Stimulated activated naive CD8-positive, alpha-beta T cell treated with anti-CD3 and anti-CD28 coated beads, Interleukin-15, Interleukin-2, amounts not matched to agents 100 ng/mL and 50 ng/mL, for 24 hours (primary cell): ENCODE data around the gene FADS3.

Experiments used
- H3K27ac Mint-ChIP-seq: one replicate; pipeline ENCODE4 v1.8.0; 2021; ENCODE audit warnings: mild to moderate bottlenecking, mixed read lengths
- H3K27me3 Mint-ChIP-seq: one replicate; pipeline ENCODE4 v1.8.0; 2021; ENCODE audit warnings: mixed read lengths
- H3K36me3 Mint-ChIP-seq: one replicate; pipeline ENCODE4 v1.8.0; 2021; ENCODE audit warnings: low read depth, mixed read lengths
- H3K4me1 Mint-ChIP-seq: one replicate; pipeline ENCODE4 v1.8.0; 2021; ENCODE audit warnings: low read depth, mixed read lengths
- H3K4me3 Mint-ChIP-seq: one replicate; pipeline ENCODE4 v1.8.0; 2021; ENCODE audit warnings: mild to moderate bottlenecking, mixed read lengths
- H3K9me3 Mint-ChIP-seq: one replicate; pipeline ENCODE4 v1.8.0; 2021; ENCODE audit warnings: mixed read lengths

Gene FADS3

GRCh38 chr11:61836193-61836592, 55.2 kb downstream of the FADS3 start:
- H3K4me1 Mint-ChIP-seq, result peaks cover 28% of the 10 kb centered on the region
- no peak overlapping the region for H3K27ac Mint-ChIP-seq
- H3K4me3 Mint-ChIP-seq, result no peak overlapping the region
- H3K36me3 Mint-ChIP-seq, result peaks cover 10% of the 10 kb centered on the region
- H3K9me3 Mint-ChIP-seq, result no peaks in the 10 kb centered on the region
- H3K27me3 Mint-ChIP-seq, result peaks cover 6% of the 10 kb centered on the region

- Mint-ChIP-seq H3K27ac (peak overlapping the region; percentile 56), H3K36me3 (peaks cover under 1% of the 10 kb centered on the region), H3K4me3 (no peak overlapping the region), H3K4me1 (peaks cover 35% of the 10 kb centered on the region), H3K27me3 (peaks cover 22% of the 10 kb centered on the region), H3K9me3 (no peaks in the 10 kb centered on the region)
Measured at GRCh38 chr11:61834278-61835048, 56.9 kb downstream of the FADS3 start.

- H3K9me3 Mint-ChIP-seq, result no peaks in the 10 kb centered on the region
- H3K4me3 Mint-ChIP-seq, result no peak overlapping the region
- no peaks in the 10 kb centered on the region for H3K36me3 Mint-ChIP-seq
- peak overlapping the region; percentile 56 for H3K27ac Mint-ChIP-seq
- H3K27me3 Mint-ChIP-seq, result peaks cover 26% of the 10 kb centered on the region
- H3K4me1 Mint-ChIP-seq, result peaks cover 38% of the 10 kb centered on the region
Measured at GRCh38 chr11:61833926-61834277, 57.4 kb downstream of the FADS3 start.

GRCh38 chr11:61833471-61833870, 57.9 kb downstream of the FADS3 start:
- Mint-ChIP-seq H3K4me1 (peaks cover 41% of the 10 kb centered on the region), H3K4me3 (peak overlapping the region; percentile 37)

GRCh38 chr11:61832754-61833153, 58.6 kb downstream of the FADS3 start:
- H3K36me3 Mint-ChIP-seq, result no peaks in the 10 kb centered on the region
- H3K27ac Mint-ChIP-seq, result no peak overlapping the region
- H3K9me3 Mint-ChIP-seq, result no peaks in the 10 kb centered on the region
- no peak overlapping the region for H3K4me3 Mint-ChIP-seq
- H3K4me1 Mint-ChIP-seq, result peaks cover 46% of the 10 kb centered on the region
- H3K27me3 Mint-ChIP-seq, result peaks cover 26% of the 10 kb centered on the region

More at GRCh38 chr11:61833471-61833870, 57.9 kb downstream of the FADS3 start:
- H3K36me3 Mint-ChIP-seq, result no peaks in the 10 kb centered on the region
- peak overlapping the region; percentile 74 for H3K27ac Mint-ChIP-seq
- peaks cover 26% of the 10 kb centered on the region for H3K27me3 Mint-ChIP-seq
- no peaks in the 10 kb centered on the region for H3K9me3 Mint-ChIP-seq

- Mint-ChIP-seq H3K36me3 (no peaks in the 10 kb centered on the region), H3K27me3 (peaks cover 27% of the 10 kb centered on the region), H3K27ac (no peak overlapping the region), H3K9me3 (no peaks in the 10 kb centered on the region), H3K4me1 (peaks cover 48% of the 10 kb centered on the region), H3K4me3 (no peak overlapping the region)
Measured at GRCh38 chr11:61832207-61832606, 59.1 kb downstream of the FADS3 start.

GRCh38 chr11:61830237-61831105, 60.9 kb downstream of the FADS3 start:
- Mint-ChIP-seq H3K27me3 (peaks cover 39% of the 10 kb centered on the region), H3K36me3 (no peaks in the 10 kb centered on the region), H3K27ac (no peak overlapping the region), H3K4me1 (peaks cover 47% of the 10 kb centered on the region), H3K4me3 (peak overlapping the region; percentile 14), H3K9me3 (no peaks in the 10 kb centered on the region)

- Mint-ChIP-seq H3K36me3 (no peaks in the 10 kb centered on the region), H3K4me1 (peaks cover 41% of the 10 kb centered on the region), H3K27me3 (peaks cover 39% of the 10 kb centered on the region), H3K9me3 (no peaks in the 10 kb centered on the region), H3K27ac (no peak overlapping the region), H3K4me3 (peak overlapping the region; percentile 85)
Measured at GRCh38 chr11:61829806-61830205, 61.5 kb downstream of the FADS3 start.

- no peaks in the 10 kb centered on the region for H3K9me3 Mint-ChIP-seq
- H3K27ac Mint-ChIP-seq, result no peak overlapping the region
- peaks cover 43% of the 10 kb centered on the region for H3K27me3 Mint-ChIP-seq
- H3K4me1 Mint-ChIP-seq, result peaks cover 31% of the 10 kb centered on the region
- peak overlapping the region; percentile 85 for H3K4me3 Mint-ChIP-seq
- H3K36me3 Mint-ChIP-seq, result no peaks in the 10 kb centered on the region
Measured at GRCh38 chr11:61828629-61829407, 62.5 kb downstream of the FADS3 start.

- peaks cover 26% of the 10 kb centered on the region for H3K4me1 Mint-ChIP-seq
- H3K36me3 Mint-ChIP-seq, result no peaks in the 10 kb centered on the region
- H3K27ac Mint-ChIP-seq, result peak overlapping the region; percentile 58
- H3K4me3 Mint-ChIP-seq, result peak overlapping the region; percentile 85
- no peaks in the 10 kb centered on the region for H3K9me3 Mint-ChIP-seq
- peaks cover 43% of the 10 kb centered on the region for H3K27me3 Mint-ChIP-seq
Measured at GRCh38 chr11:61828379-61828628, 63.0 kb downstream of the FADS3 start.

GRCh38 chr11:61827571-61828378, 63.6 kb downstream of the FADS3 start, which contains the start of gene FADS2:
Gene FADS2 (plus strand): TSS chr11:61828300. CDS start chr11:61828391, 91 bp downstream.
- Mint-ChIP-seq H3K4me1 (peaks cover 24% of the 10 kb centered on the region), H3K27ac (peak within 1 kb of the TSS; percentile 71), H3K4me3 (peak within 1 kb of the TSS; percentile 85), H3K36me3 (no peaks in the 10 kb centered on the region), H3K9me3 (no peaks in the 10 kb centered on the region), H3K27me3 (peaks cover 43% of the 10 kb centered on the region)

GRCh38 chr11:61826930-61827570, 64.3 kb downstream of the FADS3 start:
- Mint-ChIP-seq H3K27ac (peak overlapping the region; percentile 71), H3K4me1 (peaks cover 24% of the 10 kb centered on the region), H3K9me3 (no peaks in the 10 kb centered on the region), H3K27me3 (peaks cover 42% of the 10 kb centered on the region), H3K4me3 (peak overlapping the region; percentile 85), H3K36me3 (no peaks in the 10 kb centered on the region)
